NCI-H460 (cell line): Measurements from ENCODE around the gene NCKAP5. TPM values are rescaled to one million over a fixed set of nuclear protein-coding genes. Genes with fewer than 3 reads are reported as not detected.

ENCODE experiments used
- DNase-seq: peaks from one replicate; pipeline ENCODE4 v3.0.0-alpha.2; 2016; ENCODE audit warnings: low read depth; ENCODE audit errors: extremely low read depth
- total RNA-seq: library from RNA; depleted of rRNA; stranded (reverse); fragments of >200 nt; shearing (Covaris generic); gene quantifications from 2 replicates; pipeline ENCODE4 v1.2.3, GENCODE V29; 2014

NCKAP5 gene
- total RNA-seq, 1 experiment from 2014 or later, result 10.0 TPM

DNA sequence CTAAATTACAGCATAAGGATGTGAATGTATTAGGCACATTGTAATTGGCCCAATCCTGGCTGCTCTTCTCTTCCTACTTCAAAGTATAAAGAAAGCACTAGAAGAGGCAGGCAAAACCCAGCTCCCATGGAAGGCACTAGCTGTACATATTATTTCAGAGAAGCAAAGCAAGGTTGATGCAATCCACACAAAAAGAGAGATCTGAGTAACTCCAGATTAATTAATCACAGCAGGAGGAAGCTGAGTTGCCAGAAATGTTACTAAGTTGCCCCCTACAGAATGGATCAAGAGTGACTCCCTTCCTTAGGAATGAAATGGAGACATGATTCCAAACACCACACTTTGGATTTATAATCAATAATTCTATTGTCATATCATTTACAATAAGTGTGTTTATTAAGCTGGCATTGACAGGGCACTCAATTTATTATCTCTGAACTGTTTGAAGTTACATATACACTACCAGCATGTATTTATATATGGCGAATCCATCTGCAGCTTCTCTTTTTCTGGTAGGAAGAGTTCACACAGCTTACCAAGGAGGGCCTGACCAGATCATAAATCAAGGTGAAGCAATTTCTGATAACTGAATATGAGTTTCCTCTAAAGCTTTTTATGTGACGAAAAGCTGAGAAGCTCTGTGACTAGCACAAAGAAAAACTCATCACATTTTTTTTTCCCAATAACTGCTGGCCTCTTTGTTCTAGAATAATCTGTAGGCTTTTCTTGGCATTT lies 505.2 kb downstream of the NCKAP5 start:
- no peak for DNase-seq

DNA sequence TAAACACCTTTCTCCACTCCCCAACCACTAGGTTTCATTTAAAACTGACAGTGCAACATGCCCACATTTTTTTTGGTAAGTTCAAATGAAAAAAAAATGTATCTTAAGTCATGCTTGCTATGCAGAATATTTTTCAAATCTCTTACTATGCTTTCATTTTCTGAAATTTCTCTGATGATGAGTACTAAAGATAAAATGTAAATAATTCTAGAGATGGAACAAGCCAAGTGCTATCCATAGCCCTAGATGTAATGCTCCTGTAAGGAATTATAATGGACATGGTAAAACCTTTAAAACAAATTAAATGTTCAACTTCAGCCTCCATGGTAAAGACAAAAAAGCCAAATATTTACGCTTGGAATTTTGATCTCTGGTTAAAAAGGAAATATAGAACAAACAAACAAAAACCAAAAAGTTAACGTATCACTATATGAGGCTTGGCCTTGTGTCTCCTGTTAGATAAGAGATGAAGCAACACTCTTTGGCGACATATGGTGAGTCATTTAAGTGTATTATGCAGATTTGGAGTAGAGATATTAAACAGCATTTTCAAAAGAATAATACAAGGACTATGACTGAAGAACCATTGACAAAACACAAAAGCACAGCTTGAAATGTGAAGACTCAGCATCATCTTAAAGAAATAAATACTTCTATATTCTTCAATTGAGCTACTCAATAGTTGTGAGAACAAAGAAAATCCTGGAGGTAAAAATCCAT lies 506.2 kb downstream of the NCKAP5 start:
- no peak for DNase-seq

DNA sequence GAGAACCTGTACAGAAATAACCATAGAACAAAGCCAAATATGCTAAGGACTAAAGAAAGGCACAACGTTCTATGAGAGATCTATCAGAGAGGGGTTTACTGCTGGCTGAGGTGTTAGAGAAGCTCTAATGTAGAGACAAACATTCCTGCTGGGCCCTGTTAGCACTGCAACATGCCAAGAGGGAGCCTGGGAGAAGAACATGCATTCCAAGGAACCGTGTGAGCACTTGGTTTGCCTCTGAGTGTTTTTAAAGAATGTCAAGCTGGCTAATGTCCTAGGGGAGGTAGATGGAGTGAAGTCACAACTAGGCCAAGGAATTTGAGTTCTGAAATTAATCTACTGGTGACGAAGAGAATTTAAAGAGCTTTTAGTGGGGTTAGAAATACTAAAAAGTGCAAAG lies 514.0 kb downstream of the NCKAP5 start:
- DNase-seq, result no peak

DNA sequence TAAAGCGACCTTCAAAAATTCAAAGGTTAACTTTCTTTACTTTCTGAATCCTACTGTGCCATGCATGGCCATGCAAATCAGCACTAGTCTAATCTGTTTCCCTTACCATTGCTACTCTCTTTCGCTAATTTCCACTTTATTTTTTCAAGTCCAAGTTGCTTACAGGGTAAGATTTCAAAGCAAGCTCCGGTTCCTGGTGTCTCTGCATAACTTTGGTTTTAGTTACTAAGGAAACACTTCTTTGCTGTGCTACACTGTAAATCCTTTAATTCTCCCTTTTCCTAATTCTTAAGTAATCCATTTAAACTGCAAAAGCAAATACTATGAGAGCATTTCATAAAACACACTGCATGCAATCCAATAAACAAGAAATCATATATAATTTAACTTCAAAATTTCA lies 514.7 kb downstream of the NCKAP5 start:
- DNase-seq, result no peak

DNA sequence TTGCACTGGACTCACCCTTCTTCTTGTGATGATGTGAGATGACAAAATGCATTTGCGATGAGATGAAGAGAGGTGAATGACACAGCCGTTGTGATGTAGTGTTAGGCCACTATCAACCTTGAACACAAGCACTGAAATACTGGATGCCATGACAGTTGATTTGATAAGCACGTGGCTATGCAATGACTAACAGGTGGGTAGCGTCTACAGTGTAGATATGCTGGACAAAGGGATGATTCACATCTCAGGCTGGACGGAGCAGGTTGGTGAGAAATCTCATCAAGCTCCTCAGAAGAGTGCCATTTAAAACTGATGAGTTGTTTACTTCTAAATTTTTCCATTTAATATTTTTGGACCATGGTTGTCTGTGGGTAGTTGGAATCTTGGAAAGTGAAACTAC lies 522.5 kb downstream of the NCKAP5 start:
- DNase-seq, result no peak

DNA sequence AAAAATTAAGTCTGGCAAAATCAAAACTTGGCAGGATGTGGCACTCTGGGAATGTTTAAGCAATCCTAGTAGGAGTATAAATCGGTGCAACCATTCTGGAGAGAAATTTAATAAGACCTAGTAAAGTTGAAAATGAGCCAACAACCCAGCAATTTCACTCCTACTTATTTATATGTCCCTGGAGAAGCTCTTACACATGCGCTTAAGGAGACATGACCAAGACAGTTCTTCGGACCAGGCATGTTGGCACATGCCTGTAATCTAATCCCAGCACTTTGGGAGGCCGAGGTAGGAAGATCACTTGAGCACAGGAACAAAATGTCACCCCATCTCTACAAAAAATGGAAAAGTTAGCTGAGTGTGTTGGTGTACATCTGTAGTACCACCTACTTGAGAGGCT lies 523.7 kb downstream of the NCKAP5 start:
- no peak for DNase-seq

DNA sequence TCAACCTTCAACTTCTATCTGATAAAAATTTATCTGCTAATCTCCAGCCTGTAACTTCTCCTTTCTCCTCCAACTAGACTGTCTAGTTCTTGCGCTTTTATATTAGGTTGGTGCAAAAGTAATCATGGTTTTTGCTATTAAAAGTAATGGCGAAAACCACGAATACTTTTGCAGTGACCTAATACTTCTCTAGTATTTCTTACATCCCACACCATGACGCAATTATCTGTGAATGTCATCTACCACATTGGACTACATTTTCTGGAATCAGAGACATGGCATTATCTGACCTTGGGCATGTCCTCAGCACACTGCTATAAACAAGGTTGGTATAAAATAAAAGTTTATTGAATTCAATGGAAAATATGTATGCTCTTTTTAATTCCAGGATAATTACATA lies 528.1 kb downstream of the NCKAP5 start:
- DNase-seq, result no peak

DNA sequence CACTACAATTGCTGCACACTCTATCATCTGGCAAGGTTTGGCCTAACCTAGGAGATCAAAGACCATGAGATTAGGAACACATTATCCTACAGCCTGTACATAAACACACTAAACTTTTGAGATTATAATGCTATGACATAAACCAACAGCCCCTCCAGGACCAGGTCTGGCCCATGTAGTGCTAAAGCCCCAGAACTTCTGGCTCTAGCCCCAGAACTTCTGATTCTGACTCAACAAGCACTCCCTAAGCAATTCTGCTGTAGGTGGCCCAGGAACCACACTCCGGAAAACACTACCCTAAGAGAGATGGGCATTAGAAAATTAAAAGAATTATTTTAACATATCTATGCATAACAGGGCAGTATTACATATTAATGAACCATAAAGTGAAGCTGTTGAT lies 528.7 kb downstream of the NCKAP5 start:
- no peak for DNase-seq

DNA sequence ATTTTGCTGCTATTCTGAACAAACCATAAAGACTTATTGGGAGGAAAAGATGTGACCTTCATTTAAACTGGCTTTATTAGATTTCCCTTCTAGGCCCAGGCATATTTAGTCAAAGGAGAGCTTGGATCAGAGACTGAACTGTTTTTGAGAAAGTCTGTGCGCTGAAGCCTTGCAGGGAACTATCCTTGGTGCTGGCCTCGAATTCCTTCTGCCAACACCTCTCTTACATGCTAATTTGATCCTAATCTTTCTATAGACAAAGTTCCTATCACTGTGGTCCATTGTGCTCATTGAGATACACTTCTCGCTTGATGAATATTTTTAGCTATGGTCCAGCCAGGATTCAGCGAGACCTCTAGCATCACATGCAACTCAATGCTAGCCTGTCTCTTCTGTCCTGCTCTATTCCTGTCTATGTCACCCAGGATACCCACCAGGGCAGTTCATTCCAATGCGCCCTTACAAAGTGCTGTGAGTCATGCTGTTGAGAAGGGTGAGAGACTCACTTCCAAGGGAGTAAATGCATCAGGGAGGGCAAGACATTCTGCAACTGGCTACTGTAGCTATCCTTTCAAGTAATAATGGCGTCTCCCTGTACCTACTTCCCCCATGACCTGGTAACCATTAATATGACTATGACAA lies 541.6 kb downstream of the NCKAP5 start:
- DNase-seq, result no peak

DNA sequence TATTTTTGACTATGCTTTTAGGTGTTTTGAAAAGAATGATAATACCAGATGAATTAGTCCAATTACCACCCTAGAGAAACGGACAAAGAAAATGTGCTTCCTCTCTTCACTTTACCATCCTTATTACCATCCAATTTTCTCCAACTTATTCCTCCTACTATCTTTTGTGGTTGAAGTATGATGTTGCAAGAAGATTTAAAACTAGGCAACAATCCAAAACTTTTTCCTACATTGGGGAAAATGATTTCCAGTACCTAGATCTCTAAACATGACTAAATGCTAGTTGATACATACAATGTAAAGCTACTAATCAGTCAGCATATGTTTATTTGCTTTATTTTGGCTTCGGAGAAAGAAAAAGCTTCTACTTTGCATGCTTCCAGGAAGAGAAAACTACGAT lies 543.3 kb downstream of the NCKAP5 start:
- no peak for DNase-seq

DNA sequence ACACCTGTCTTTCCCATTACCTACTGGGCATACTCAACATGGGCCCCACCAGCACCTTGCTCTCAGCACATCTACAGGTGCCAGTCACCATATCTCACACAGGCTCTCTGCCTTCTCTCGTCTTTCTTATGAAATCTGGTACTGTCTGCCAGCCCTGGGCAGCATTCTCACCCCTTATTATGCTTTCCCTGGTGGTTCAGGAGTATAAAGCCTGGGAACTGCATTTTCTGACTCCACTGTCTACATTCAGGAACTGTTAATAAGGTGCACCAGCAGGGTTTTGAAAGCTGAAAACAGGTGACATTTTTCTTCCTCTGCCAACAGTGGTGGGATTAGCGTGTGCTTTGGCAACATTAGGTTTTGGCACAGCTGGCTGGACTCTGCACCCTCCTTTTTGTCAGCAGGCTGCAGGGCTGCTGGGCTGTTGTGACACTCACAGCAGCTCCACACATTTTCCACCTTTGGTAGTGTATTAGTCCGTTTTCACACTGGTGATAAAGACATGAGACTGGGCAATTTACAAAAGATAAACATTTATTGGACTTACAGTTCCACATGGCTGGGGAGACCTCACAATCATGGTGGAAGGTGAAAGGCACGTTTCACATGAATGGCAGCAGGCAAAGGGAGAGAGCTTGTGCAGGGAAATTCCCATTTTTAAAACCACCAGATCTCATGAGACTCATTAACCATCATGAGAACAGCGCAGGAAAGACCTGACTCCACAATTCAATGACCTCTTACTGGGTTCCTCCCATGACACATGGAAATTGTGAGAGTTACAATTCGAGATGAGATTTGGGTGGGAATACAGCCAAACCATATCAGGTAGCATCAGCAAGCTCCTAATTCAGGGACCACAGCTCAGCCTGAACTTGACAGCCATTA lies 555.2 kb downstream of the NCKAP5 start:
- no peak for DNase-seq

DNA sequence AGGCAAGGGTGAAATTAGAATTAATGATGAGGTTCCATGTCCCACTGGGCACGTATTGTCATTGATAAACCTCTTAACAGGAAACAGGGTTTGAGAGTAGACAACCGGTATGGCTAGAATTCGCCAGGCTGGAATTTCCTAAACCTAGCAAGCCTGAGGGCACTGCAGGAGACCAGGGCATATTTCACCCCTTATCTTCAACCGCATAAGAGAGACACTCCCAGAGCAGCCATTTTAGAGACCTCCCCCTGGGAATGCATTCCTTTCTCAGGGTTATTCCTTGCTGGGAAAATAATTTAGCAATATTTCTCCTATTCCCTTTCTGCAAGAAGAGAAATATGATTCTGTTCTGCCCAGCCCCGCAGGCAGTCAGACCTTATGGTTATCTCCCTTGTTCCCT lies 563.6 kb downstream of the NCKAP5 start:
- no peak for DNase-seq

DNA sequence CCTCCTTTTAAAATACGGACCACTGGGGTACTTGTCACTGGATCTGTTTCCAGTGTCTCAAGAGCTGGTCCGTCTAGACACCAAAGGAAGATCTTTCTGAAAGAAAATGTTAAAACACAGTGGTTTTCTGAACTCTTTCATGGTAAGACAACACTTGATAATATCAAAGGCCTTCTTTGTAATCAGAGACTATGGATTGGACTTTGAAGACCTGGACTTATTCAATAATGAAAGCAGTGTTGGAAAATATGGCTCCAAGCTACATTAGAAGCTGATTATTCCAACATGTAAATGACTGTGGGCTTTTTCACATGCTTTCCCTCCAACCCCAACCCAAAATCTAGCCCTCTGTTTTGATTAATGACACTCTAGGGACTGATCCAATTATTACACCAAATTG lies 568.8 kb downstream of the NCKAP5 start:
- no peak for DNase-seq

DNA sequence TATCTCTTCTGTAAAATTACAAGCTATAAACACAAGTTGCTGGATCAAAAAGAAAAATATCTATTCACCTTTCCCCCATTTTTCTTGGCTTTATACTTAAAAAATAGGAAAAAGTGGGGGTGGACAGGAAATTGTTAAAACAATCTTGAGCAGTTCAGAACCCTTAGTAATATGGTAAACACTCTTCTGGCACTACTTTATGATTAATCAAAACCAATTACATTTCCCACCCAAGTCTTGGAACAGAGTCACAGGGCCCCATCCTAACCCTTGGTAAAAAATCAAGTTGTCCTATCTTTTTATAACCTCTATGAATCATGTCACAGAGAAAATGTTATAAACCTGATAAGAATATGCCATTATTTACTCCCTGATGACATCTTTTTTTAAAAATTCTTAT lies 570.0 kb downstream of the NCKAP5 start:
- no peak for DNase-seq

DNA sequence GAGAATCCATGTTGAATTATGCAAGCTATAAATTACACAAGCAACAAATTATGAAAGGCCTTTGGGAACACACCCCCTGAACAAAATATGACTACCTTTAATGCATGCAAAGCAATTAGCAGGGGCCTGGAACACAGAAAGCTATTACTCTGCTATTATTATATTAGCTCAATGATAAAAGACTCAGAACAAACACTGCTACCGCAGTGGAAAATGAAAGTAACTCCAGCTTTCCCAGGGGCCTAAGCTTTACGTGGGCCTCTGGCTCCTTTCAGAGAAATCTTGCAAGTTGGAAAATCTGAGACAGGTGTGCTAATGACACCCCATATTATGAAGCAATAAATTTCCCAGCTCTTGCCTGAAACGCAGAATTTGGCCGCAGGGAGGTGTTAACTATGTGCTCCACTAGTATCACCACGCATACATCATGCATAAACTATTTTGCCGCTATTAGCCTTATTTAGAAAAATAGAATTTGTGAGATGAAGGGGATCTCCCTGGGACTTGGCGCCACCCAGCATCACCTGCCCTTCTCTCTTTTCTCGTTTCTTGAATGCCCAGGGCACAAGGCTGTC lies 576.7 kb downstream of the NCKAP5 start:
- no peak for DNase-seq

DNA sequence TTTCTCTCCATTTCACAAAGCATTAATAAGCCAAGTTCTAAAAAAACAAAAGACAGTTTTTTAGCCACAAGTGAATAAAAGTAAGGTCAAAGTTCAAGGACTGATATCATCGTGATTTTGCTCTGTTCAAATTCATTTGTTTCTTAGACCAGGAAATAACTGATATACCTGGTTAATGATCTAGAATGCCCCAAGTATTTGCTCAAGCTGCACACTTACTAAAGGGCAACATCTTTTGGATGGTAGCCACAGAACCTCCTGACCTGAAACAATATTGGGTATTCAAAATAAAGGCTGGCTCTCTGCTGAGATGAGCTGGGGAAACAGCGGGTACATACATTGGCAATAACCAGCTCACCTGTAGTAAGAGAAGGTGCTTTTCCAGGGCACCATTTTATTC lies 583.5 kb downstream of the NCKAP5 start:
- no peak for DNase-seq

DNA sequence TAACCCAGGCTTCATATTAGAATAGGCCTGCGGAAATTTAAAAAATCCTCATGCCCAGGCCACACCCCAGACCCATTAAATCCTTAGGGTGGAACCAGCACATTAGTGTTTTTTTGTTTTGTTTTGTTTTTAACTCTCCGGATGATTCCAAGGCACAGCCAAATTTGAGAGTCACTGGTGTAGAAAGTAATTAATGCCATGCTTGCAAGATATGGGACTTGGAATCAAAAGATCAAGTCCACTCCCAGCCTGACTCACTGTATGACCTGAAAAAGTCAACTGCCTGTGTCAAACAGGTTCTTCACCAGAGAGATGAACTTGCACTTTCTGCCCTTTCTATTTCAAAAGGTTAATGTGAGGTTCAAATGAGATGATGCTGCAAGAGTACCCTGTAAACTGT lies 588.0 kb downstream of the NCKAP5 start:
- DNase-seq, result no peak

DNA sequence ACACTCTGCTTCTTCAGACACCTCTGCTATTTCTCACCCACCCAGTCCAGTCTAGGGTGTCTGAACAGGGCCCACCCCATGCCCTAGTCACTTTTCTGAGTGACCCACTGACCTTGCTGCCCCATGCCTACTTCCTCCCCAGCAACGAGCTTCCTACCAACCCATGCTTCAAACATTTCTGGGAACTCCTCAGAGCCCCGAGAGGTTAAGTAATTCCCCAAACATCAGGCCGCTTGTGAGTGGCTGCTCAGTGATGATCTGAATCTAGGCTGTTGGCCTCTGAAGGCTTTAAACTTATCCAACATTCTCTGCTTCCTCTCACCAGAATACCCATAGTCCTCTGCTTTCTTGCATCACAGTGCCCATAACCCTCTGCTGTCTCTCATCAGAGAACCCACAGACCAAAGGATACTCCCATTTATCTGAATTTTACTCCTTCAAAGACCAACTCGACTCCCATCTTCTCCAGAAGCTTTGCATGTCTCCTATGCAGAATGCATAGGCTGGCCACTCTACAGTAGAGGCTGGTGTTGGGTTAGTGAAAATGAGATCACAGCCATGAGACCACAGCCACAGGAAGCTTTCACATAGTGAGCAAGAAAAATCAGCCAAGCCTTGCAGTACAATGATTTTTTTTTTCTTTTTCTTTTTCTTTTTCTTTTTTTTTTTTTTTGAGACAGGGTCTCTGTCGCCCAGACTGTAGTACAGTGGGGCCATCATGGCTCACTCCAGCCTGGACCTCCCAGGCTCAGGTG lies 588.7 kb downstream of the NCKAP5 start:
- DNase-seq, result no peak

DNA sequence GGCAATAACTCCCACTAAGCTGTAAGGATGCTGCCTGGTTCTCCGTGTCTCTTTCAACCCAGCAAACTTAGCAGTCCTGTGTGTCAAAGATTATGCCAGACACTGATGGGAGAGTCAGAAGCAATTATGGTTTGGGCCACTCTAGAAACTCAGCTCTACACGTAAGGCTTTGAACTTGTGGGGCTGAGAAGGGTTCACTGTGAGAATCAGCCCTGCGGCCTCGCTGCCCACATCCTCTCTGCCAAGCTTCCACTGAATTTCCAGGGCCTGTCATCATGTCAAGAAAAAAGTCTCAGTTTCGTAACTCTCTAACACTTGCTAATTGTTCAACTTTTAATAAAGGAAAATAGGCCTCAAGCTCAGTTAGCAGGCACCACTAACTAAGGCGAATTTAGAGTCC lies 589.4 kb downstream of the NCKAP5 start:
- DNase-seq, result no peak
